ENCODE data around the gene BST1.

The BST1 gene

DNA sequence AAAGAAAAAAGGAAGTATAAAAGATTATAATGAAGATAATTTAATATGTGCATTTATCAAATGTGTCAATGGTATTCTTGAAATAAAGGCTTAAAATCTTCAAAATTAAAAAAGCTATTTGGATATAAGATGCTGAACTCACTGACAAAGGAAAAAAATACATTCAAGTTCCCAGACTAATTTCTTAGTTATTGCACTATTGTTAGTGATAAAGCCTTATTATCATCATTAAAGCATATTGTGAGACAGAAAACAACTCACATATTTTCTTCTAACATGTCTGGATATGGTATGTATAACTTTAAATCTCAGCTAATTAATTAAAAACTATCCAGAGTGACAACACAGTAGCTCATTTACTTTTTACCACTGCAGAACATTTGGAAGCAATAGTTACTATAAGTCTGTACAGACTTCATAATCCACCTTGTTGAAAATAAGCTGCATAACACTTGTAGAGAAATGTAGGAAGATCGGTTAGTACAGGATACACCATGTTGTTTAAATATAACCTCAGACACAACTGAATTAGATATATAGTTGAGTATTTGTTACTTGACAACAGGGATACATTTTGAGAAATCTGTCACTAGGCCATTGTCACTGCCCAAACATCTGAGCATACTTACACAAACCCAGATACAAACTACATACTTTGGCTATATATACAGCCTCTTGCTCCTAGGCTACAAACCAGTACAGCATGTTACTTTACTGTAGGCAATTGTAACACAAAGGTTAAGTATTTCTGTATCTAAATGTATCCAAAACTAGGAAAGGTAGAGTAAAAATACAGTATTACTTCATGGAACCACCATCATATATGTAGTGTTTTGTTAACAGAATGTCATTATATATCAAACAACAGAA lies 34.1 kb upstream of the BST1 start:
- DNase-seq (ENCODE audit: low read depth) = no peak
- TF ChIP-seq, protein P1, sequence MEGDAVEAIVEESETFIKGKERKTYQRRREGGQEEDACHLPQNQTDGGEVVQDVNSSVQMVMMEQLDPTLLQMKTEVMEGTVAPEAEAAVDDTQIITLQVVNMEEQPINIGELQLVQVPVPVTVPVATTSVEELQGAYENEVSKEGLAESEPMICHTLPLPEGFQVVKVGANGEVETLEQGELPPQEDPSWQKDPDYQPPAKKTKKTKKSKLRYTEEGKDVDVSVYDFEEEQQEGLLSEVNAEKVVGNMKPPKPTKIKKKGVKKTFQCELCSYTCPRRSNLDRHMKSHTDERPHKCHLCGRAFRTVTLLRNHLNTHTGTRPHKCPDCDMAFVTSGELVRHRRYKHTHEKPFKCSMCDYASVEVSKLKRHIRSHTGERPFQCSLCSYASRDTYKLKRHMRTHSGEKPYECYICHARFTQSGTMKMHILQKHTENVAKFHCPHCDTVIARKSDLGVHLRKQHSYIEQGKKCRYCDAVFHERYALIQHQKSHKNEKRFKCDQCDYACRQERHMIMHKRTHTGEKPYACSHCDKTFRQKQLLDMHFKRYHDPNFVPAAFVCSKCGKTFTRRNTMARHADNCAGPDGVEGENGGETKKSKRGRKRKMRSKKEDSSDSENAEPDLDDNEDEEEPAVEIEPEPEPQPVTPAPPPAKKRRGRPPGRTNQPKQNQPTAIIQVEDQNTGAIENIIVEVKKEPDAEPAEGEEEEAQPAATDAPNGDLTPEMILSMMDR (conservative IDR thresholded peaks at IDR 0.05; ENCODE audit: low read depth, low read length) = no peak
- no peak overlapping the region for H3K4me3 ChIP-seq (ENCODE audit: low read depth, low read length)

DNA sequence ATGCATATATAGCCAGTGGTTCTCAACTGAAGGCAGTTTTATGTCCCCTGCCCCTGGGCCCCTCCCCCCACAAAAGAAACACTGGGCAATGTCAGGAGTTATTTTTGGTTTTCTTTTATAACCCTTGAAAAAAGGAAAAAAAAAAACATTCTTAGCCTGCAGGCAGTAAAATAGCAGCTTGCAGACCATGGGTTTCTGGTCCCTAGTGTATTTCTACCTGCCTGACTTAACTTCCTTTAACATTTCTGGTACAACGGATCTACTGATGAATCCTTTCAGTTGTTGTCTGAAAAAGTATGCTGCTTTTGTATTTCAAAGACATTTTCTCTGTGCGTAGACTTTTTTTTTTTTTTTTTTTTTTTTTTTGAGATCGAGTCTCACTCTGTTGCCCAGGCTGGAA lies 32.3 kb upstream of the BST1 start:
- TF ChIP-seq, protein P1 (conservative IDR thresholded peaks at IDR 0.05; ENCODE audit: low read depth, low read length) = no peak
- no peak overlapping the region for H3K4me3 ChIP-seq (ENCODE audit: low read depth, low read length)
- no peak for DNase-seq (ENCODE audit: low read depth)

GRCh38 chr4:15672101-15672500 lies 30.8 kb upstream of the BST1 start:
- TF ChIP-seq, protein P1 (conservative IDR thresholded peaks at IDR 0.05; ENCODE audit: low read depth, low read length) = no peak
- no peak overlapping the region for H3K4me3 ChIP-seq (ENCODE audit: low read depth, low read length)
- no peak for DNase-seq (ENCODE audit: low read depth)

GRCh38 chr4:15673337-15673736 lies 29.5 kb upstream of the BST1 start:
- no peak overlapping the region for H3K4me3 ChIP-seq (ENCODE audit: low read depth, low read length)
- no peak for DNase-seq (ENCODE audit: low read depth)
- TF ChIP-seq, protein P1 (conservative IDR thresholded peaks at IDR 0.05; ENCODE audit: low read depth, low read length) = no peak

DNA sequence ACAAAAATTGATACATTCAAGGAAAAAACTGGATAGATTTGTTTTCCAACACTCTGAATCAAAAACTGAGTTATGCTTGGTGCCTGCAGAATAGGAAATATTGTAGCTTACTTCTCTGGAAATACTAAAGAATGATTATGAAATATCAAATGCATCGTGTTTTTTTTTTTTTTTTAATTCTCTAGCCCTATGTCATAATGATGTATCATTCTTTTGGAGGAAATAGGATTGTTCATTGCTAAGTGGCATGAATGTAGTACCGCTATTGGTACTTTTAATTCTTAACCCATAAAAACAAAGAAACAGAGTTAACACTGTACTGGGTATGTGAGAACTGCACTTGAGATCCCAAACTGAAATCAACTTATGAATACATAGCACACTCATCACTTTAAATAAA lies 28.8 kb upstream of the BST1 start:
- H3K4me3 ChIP-seq (ENCODE audit: low read depth, low read length) = no peak overlapping the region
- no peak for DNase-seq (ENCODE audit: low read depth)
- TF ChIP-seq, protein P1 (conservative IDR thresholded peaks at IDR 0.05; ENCODE audit: low read depth, low read length) = no peak

- TF ChIP-seq, protein P1 (conservative IDR thresholded peaks at IDR 0.05; ENCODE audit: low read depth, low read length) = no peak
- H3K4me3 ChIP-seq (ENCODE audit: low read depth, low read length) = no peak overlapping the region
These were observed 27.9 kb upstream of the BST1 start for GRCh38 chr4:15674926-15675325.

DNA sequence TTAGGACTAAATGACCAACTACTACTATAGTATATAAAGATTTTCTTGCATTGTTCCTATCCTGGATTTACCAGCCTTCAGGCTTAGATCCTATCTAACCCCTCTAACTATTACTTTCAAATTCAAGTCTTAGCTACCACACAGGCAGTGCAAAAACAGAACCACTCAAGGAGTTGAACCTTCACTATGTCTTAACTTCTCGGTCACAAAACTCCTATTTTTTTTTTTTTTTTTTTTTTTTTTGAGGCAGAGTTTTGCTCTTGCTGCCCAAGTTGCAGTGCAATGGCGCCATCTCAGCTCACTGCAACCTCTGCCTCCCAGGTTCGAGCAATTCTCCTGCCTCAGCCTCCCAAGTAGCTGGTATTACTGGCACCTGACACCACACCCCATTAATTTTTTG lies 27.5 kb upstream of the BST1 start:
- no peak overlapping the region for H3K4me3 ChIP-seq (ENCODE audit: low read depth, low read length)
- TF ChIP-seq, protein P1 (conservative IDR thresholded peaks at IDR 0.05; ENCODE audit: low read depth, low read length) = no peak
- no peak for DNase-seq (ENCODE audit: low read depth)

More at GRCh38 chr4:15674926-15675325, 27.9 kb upstream of the BST1 start:
- no peak for DNase-seq (ENCODE audit: low read depth)
